Calu3 (cell line): ENCODE results near the gene SLC25A13. TPM values are rescaled to one million over a fixed set of nuclear protein-coding genes. Genes with fewer than 3 reads are reported as not detected.

Source experiments
- BruUV-seq: library from RNA; stranded (reverse); fragments of 400-500 nt; replicated peaks from 2 replicates; lab custom pipeline; 2021; lab: Mats Ljungman, UMichigan
- CTCF ChIA-PET: fragments of 300-600 bp; sonication (Branson Sonifier 250); formaldehyde crosslinking; loops from one replicate; lab custom pipeline; 2022; ENCODE audit warnings: antibody characterized with exemption; lab: Charles Lee
- DNase-seq: peaks from one replicate; pipeline ENCODE4 v3.0.0; 2022
- H3K27ac Mint-ChIP-seq: one replicate; pipeline ENCODE4 v1.8.0; 2022; ENCODE audit warnings: mixed read lengths; ENCODE audit not compliant: unreplicated experiment
- H3K27me3 Mint-ChIP-seq: one replicate; pipeline ENCODE4 v1.8.0; 2022; ENCODE audit warnings: mixed read lengths; ENCODE audit not compliant: unreplicated experiment
- H3K36me3 Mint-ChIP-seq: one replicate; pipeline ENCODE4 v1.8.0; 2022; ENCODE audit warnings: mild to moderate bottlenecking, moderate library complexity, mixed read lengths; ENCODE audit not compliant: insufficient read depth, unreplicated experiment
- H3K4me1 Mint-ChIP-seq: one replicate; pipeline ENCODE4 v1.8.0; 2022; ENCODE audit warnings: mild to moderate bottlenecking, low read depth, mixed read lengths; ENCODE audit not compliant: unreplicated experiment
- H3K4me3 Mint-ChIP-seq: one replicate; pipeline ENCODE4 v1.8.0; 2022; ENCODE audit warnings: mild to moderate bottlenecking, low read depth, moderate library complexity, mixed read lengths; ENCODE audit not compliant: unreplicated experiment
- H3K9me3 Mint-ChIP-seq: one replicate; pipeline ENCODE4 v1.8.0; 2022; ENCODE audit warnings: low read depth, mixed read lengths; ENCODE audit not compliant: unreplicated experiment
- CTCF ChIP-seq: fragments of 200-600 bp; IDR thresholded peaks from one replicate; pipeline ENCODE4 v1.8.0; 2022; ENCODE audit warnings: antibody characterized with exemption; ENCODE audit not compliant: unreplicated experiment
- intact Hi-C: fragments of 100-400 bp; cut with micrococcal nuclease; formaldehyde crosslinking; loops from one replicate; pipeline ENCODE4 v1.10.0; 2022; ENCODE audit not compliant: unreplicated experiment
- total RNA-seq: library from RNA; stranded (reverse); gene quantifications from 2 replicates; pipeline ENCODE4 v1.2.3, GENCODE V29; 2022

Gene SLC25A13
- total RNA-seq, 1 experiment from 2014 or later = 18.1 TPM

GRCh38 chr7:96303686-96304443 lies 18.0 kb downstream of the SLC25A13 start:
- no peaks in the 10 kb centered on the region for H3K9me3 Mint-ChIP-seq
- no peak for TF ChIP-seq CTCF
- no peak for DNase-seq
- H3K4me3 Mint-ChIP-seq = no peak overlapping the region
- intact Hi-C loops = loop anchor here (2.0 kb wide), 1 partner anchor 723 kb away; no protein-coding TSS in a partner anchor
- H3K36me3 Mint-ChIP-seq = no peaks in the 10 kb centered on the region
- BruUV-seq = no TSS peak
- CTCF ChIA-PET = no interaction called here
- H3K4me1 Mint-ChIP-seq = peaks cover 49% of the 10 kb centered on the region
- no peaks in the 10 kb centered on the region for H3K27me3 Mint-ChIP-seq
- H3K27ac Mint-ChIP-seq = peak overlapping the region; percentile 58

- Mint-ChIP-seq H3K4me3 (no peak overlapping the region), H3K9me3 (no peaks in the 10 kb centered on the region), H3K4me1 (peaks cover 44% of the 10 kb centered on the region), H3K27ac (peak overlapping the region; percentile 58), H3K36me3 (no peaks in the 10 kb centered on the region), H3K27me3 (no peaks in the 10 kb centered on the region)
- intact Hi-C loops = loop anchor here (2.0 kb wide), 1 partner anchor 724 kb away; no protein-coding TSS in a partner anchor
- CTCF ChIA-PET = interaction anchor here (0.5 kb wide), 1 partner anchor 1049 kb away, joined by 3 read pairs; no protein-coding TSS in a partner anchor
- no peak for TF ChIP-seq CTCF
- DNase-seq = peak; percentile 56
- BruUV-seq = no TSS peak
Measured at GRCh38 chr7:96303105-96303685, 18.7 kb downstream of the SLC25A13 start.

GRCh38 chr7:96300986-96301385 lies 20.9 kb downstream of the SLC25A13 start:
- Mint-ChIP-seq H3K36me3 (no peaks in the 10 kb centered on the region), H3K27me3 (no peaks in the 10 kb centered on the region), H3K27ac (no peak overlapping the region), H3K4me1 (peaks cover 41% of the 10 kb centered on the region), H3K9me3 (no peaks in the 10 kb centered on the region), H3K4me3 (no peak overlapping the region)
- no peak for DNase-seq
- BruUV-seq = no TSS peak
- intact Hi-C loops = no loop called here
- CTCF ChIA-PET = no interaction called here
- no peak for TF ChIP-seq CTCF

GRCh38 chr7:96300502-96300901 lies 21.4 kb downstream of the SLC25A13 start:
- no TSS peak for BruUV-seq
- H3K36me3 Mint-ChIP-seq = no peaks in the 10 kb centered on the region
- CTCF ChIA-PET = no interaction called here
- no peaks in the 10 kb centered on the region for H3K9me3 Mint-ChIP-seq
- no peak for TF ChIP-seq CTCF
- no peak for DNase-seq
- H3K4me3 Mint-ChIP-seq = no peak overlapping the region
- H3K27ac Mint-ChIP-seq = no peak overlapping the region
- H3K27me3 Mint-ChIP-seq = no peaks in the 10 kb centered on the region
- intact Hi-C loops = no loop called here
- peaks cover 37% of the 10 kb centered on the region for H3K4me1 Mint-ChIP-seq
